KMS-11 (cell line): ENCODE results near the gene TMEM176A.

Experiments
- H2AFZ ChIP-seq: fragments of 200-600 bp; sonication (generic); 2 replicates; pipeline ENCODE4 v1.6.1; 2016; ENCODE audit warnings: antibody characterized with exemption, mixed run types, low read depth
- H3K27ac ChIP-seq: fragments of 200-600 bp; sonication (generic); 2 replicates; pipeline ENCODE4 v1.6.1; 2016; ENCODE audit warnings: mild to moderate bottlenecking, mixed run types
- H3K27me3 ChIP-seq: fragments of 200-600 bp; sonication (generic); 2 replicates; pipeline ENCODE4 v1.6.1; 2017; ENCODE audit warnings: mild to moderate bottlenecking, low read depth, mixed run types, moderate library complexity; ENCODE audit not compliant: insufficient read depth
- H3K36me3 ChIP-seq: fragments of 200-600 bp; sonication (generic); 2 replicates; pipeline ENCODE4 v1.6.1; 2017; ENCODE audit warnings: mild to moderate bottlenecking, mixed run types; ENCODE audit not compliant: insufficient read depth
- H3K4me1 ChIP-seq: fragments of 200-600 bp; sonication (generic); 2 replicates; pipeline ENCODE4 v1.6.1; 2016; ENCODE audit warnings: mild to moderate bottlenecking, low read depth, mixed run types; ENCODE audit not compliant: poor library complexity, severe bottlenecking
- H3K4me2 ChIP-seq: fragments of 200-600 bp; sonication (generic); 2 replicates; pipeline ENCODE4 v1.7.0; 2016; ENCODE audit warnings: mild to moderate bottlenecking, mixed run types
- H3K4me3 ChIP-seq: fragments of 200-600 bp; sonication (generic); IDR thresholded peaks from 2 replicates; pipeline ENCODE4 v1.6.1; 2017; ENCODE audit warnings: low read depth, low read length, mixed read lengths; ENCODE audit not compliant: insufficient read depth
- H3K79me2 ChIP-seq: fragments of 200-600 bp; sonication (generic); 2 replicates; pipeline ENCODE4 v1.6.1; 2016; ENCODE audit warnings: low read depth, mixed run types; ENCODE audit not compliant: insufficient read depth
- H3K9ac ChIP-seq: fragments of 200-600 bp; sonication (generic); 2 replicates; pipeline ENCODE4 v1.6.1; 2016; ENCODE audit warnings: mild to moderate bottlenecking, mixed run types
- H4K20me1 ChIP-seq: fragments of 200-600 bp; sonication (generic); 2 replicates; pipeline ENCODE4 v1.6.1; 2016; ENCODE audit warnings: mild to moderate bottlenecking, mixed run types; ENCODE audit not compliant: insufficient read depth
- CTCF ChIP-seq: fragments of 200-600 bp; sonication (generic); conservative IDR thresholded peaks from 2 replicates; pipeline ENCODE4 v1.6.1; 2017; ENCODE audit warnings: low read depth, mild to moderate bottlenecking, antibody characterized with exemption, low read length, moderate library complexity, mixed read lengths

TMEM176A gene

GRCh38 chr7:150849204-150849775, 48.7 kb downstream of the TMEM176A start:
- Histone ChIP-seq H3K36me3 (no peaks in the 10 kb centered on the region), H3K27ac (no peak overlapping the region), H3K4me3 (no peak overlapping the region), H2AFZ (no peak overlapping the region), H3K4me2 (no peak overlapping the region), H3K4me1 (no peaks in the 10 kb centered on the region), H3K9ac (no peak overlapping the region), H4K20me1 (no peaks in the 10 kb centered on the region), H3K79me2 (no peaks in the 10 kb centered on the region), H3K27me3 (no peaks in the 10 kb centered on the region)
- TF ChIP-seq CTCF, result no peak

GRCh38 chr7:150850273-150850672, 49.7 kb downstream of the TMEM176A start:
- H3K4me3 ChIP-seq, result no peak overlapping the region
- H3K9ac ChIP-seq, result no peak overlapping the region
- no peak overlapping the region for H3K4me2 ChIP-seq
- no peaks in the 10 kb centered on the region for H3K4me1 ChIP-seq
- no peak overlapping the region for H2AFZ ChIP-seq
- no peak for TF ChIP-seq CTCF
- H3K27ac ChIP-seq, result no peak overlapping the region
- no peaks in the 10 kb centered on the region for H3K79me2 ChIP-seq
- H3K36me3 ChIP-seq, result no peaks in the 10 kb centered on the region
- no peaks in the 10 kb centered on the region for H3K27me3 ChIP-seq
- H4K20me1 ChIP-seq, result no peaks in the 10 kb centered on the region

- Histone ChIP-seq H3K4me1 (no peaks in the 10 kb centered on the region), H3K4me3 (no peak overlapping the region), H3K4me2 (no peak overlapping the region), H3K36me3 (no peaks in the 10 kb centered on the region), H3K79me2 (no peaks in the 10 kb centered on the region), H3K27me3 (no peaks in the 10 kb centered on the region), H4K20me1 (no peaks in the 10 kb centered on the region), H2AFZ (no peak overlapping the region), H3K27ac (no peak overlapping the region), H3K9ac (no peak overlapping the region)
- no peak for TF ChIP-seq CTCF
Observed at GRCh38 chr7:150851492-150852370, 51.2 kb downstream of the TMEM176A start.

GRCh38 chr7:150852371-150852905, 51.9 kb downstream of the TMEM176A start, which contains the start of gene AOC1:
AOC1 (plus strand) TSS chr7:150852517; CDS start chr7:150856471, 3,954 bp downstream.
- Histone ChIP-seq H3K36me3 (no peaks in the 10 kb centered on the region), H3K9ac (no peak within 1 kb of the TSS), H4K20me1 (no peaks in the 10 kb centered on the region), H3K4me1 (no peaks in the 10 kb centered on the region), H3K27ac (no peak within 1 kb of the TSS), H3K27me3 (no peaks in the 10 kb centered on the region), H2AFZ (no peak within 1 kb of the TSS), H3K4me2 (no peak within 1 kb of the TSS), H3K79me2 (no peaks in the 10 kb centered on the region), H3K4me3 (no peak within 1 kb of the TSS)
- no peak for TF ChIP-seq CTCF
